ENCODE results near the gene NOSTRIN.

The NOSTRIN gene

GRCh38 chr2:168814046-168814445 is 11.6 kb downstream of the NOSTRIN start:
- TF ChIP-seq CTCF (conservative IDR thresholded peaks at IDR 0.05): no peak
- H3K27ac ChIP-seq: peak overlapping the region; percentile 79

GRCh38 chr2:168814939-168815907 is 12.8 kb downstream of the NOSTRIN start:
- H3K27ac ChIP-seq: peak overlapping the region; percentile 79
- no peak for TF ChIP-seq CTCF (conservative IDR thresholded peaks at IDR 0.05)

GRCh38 chr2:168816369-168816768 is 13.9 kb downstream of the NOSTRIN start:
- no peak for TF ChIP-seq CTCF (conservative IDR thresholded peaks at IDR 0.05)
- peak overlapping the region; percentile 79 for H3K27ac ChIP-seq

GRCh38 chr2:168819050-168819715 is 16.7 kb downstream of the NOSTRIN start:
- no peak for TF ChIP-seq CTCF (conservative IDR thresholded peaks at IDR 0.05)
- H3K27ac ChIP-seq: no peak overlapping the region

- TF ChIP-seq CTCF (conservative IDR thresholded peaks at IDR 0.05): no peak
- no peak overlapping the region for H3K27ac ChIP-seq
Measured at GRCh38 chr2:168819829-168820489, 17.5 kb downstream of the NOSTRIN start.

GRCh38 chr2:168821577-168821976 is 19.1 kb downstream of the NOSTRIN start:
- no peak for TF ChIP-seq CTCF (conservative IDR thresholded peaks at IDR 0.05)
- H3K27ac ChIP-seq: no peak overlapping the region

- H3K27ac ChIP-seq: no peak overlapping the region
- no peak for TF ChIP-seq CTCF (conservative IDR thresholded peaks at IDR 0.05)
Measured at GRCh38 chr2:168821992-168822391, 19.6 kb downstream of the NOSTRIN start.

Data from VCaP (cell line).